Endothelial cell of hepatic sinusoid (primary cell): Measurements from ENCODE around the gene PPHLN1.
"Not testable (repeated sequence)": the region's sequence is repeated elsewhere in the genome, so short reads cannot be mapped to it uniquely, and the experiment has no call there.

Source experiments
- in situ Hi-C: cut with HindIII; loops from 2 replicates; pipeline ENCODE4 v1.10.0; 2017; ENCODE audit warnings: low sequenced_read_pairs

The PPHLN1 gene

DNA sequence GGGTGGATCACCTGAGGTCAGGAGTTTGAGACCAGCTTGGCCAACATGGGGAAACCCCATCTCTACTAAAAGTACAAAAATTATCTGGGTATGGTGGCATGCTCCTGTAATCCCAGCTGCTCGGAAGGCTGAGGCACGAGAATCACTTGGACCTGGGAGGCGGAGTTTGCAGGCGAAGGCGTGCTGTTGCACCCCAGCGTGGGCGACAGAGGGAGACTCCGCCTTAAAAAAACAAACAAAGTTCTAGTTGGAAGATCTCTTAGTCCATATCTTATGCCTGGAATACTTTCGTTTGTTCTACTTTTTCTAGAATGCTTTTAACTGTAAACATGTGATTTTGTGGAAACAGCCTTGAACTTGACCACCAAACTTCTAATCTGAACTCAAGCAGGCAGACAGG is 38.7 kb downstream of the PPHLN1 start:
- in situ Hi-C loops, result no loop called here

GRCh38 chr12:42365486-42365885 is 39.5 kb downstream of the PPHLN1 start:
- in situ Hi-C loops, result no loop called here

GRCh38 chr12:42370013-42370412 is 44.0 kb downstream of the PPHLN1 start:
- in situ Hi-C loops, result no loop called here

DNA sequence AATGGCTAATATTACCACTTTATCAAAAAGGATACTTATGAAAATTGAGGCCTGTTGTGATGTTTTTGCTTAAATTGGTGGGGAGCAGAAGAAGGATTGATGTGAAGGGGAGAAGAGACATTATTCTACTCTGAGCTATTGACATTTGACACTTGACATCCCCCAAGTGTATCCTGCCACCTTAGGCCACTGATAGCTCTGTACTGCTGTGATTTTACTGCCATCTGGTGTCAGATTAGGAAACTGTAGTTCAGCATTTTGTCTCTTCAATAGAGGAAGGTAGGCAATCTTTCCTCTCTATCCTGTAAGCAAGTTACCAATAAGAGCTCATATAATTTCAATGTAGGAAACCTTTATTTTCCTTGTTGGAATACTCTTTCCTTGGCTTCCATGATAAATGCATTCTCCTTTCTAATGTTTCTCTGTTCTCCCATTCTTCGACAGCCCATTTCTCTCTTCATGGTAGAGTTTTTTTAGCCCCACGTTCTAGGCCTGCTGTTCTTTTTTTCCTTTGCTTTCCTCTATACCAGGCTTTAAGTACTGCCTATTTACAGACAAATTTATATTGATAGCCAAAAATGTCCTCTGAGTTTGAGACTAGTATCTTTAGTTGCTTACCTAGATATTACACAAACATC is 46.3 kb downstream of the PPHLN1 start:
- in situ Hi-C loops, result no loop called here

- in situ Hi-C loops, result no loop called here
Observed at GRCh38 chr12:42373669-42374068, 47.7 kb downstream of the PPHLN1 start.

DNA sequence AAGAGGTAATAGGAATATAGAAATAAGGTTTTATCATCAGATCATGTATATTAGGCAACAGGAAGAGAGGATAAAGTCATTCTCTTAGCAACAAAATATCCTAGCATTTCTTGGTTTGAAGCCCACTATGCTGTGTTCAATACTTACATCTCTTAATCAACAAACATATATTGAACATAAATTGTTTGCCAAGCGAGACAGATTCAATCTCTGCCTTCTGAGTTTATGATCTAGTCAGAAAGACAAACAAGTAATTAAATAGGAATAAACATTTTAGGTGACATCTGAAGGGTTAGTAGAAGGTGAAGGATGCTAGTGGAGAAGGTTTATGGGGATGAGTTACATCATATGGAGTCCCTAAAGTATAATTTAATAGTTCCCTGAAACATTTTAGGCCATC is 54.8 kb downstream of the PPHLN1 start:
- in situ Hi-C loops, result no loop called here

DNA sequence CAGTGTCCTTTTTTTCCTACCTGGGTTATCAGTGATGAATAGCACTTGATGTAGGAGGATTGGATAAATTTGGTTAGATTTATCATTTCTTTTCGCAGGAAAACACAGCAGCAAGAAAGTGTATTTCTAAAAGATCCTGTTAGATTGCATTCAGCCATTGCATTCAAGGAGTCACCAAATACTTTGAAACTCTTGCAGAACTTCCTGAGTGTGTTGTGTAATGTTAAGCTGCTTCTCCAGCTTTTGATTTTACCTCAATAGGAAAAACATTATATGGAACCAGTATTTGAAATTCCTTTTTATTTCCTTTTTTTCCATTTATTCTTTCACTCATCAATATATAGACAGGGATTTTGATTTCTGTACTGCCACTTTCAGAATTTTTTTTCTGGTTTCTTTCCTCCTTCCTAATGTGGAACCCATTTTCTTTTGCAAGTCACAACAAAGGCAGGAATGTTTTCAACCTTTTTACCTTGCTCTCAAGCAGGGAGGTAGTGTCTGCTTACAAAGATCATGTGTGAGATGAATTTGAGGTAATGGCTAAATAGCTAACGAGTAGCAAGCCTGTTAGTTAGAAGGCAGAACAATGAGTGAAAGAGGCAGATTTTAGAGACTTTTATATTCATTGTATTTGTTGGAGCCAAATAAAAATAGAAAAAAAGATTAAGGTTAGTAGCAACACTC is 56.2 kb downstream of the PPHLN1 start:
- in situ Hi-C loops, result no loop called here

- in situ Hi-C loops, result no loop called here
Observed at GRCh38 chr12:42385326-42385841, 59.4 kb downstream of the PPHLN1 start.

- in situ Hi-C loops, result no loop called here
Observed at GRCh38 chr12:42386308-42386707, 60.3 kb downstream of the PPHLN1 start.

- in situ Hi-C loops, result not testable (repeated sequence)
Observed at GRCh38 chr12:42388086-42388485, 62.1 kb downstream of the PPHLN1 start.

DNA sequence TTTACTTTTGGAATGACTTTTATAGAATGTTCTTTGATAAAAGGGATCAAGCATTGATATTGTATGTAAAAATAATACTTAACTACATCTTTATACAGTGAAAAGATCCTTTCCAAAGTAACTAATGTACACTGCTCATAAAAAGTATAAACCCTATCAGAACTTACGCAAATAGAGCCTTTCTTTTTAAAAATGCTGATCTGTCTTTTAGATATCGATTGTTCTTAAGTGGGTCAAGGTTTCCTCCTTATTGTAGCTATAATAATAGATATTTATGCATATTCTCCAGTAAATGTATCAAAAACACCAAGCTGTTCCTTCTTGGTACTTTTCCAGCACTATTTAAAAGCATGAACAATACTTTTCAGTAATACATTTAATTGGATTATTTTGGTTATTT is 68.5 kb downstream of the PPHLN1 start:
- in situ Hi-C loops, result loop anchor here (5.0 kb wide), 1 partner anchor 73 kb away; no protein-coding TSS in a partner anchor

DNA sequence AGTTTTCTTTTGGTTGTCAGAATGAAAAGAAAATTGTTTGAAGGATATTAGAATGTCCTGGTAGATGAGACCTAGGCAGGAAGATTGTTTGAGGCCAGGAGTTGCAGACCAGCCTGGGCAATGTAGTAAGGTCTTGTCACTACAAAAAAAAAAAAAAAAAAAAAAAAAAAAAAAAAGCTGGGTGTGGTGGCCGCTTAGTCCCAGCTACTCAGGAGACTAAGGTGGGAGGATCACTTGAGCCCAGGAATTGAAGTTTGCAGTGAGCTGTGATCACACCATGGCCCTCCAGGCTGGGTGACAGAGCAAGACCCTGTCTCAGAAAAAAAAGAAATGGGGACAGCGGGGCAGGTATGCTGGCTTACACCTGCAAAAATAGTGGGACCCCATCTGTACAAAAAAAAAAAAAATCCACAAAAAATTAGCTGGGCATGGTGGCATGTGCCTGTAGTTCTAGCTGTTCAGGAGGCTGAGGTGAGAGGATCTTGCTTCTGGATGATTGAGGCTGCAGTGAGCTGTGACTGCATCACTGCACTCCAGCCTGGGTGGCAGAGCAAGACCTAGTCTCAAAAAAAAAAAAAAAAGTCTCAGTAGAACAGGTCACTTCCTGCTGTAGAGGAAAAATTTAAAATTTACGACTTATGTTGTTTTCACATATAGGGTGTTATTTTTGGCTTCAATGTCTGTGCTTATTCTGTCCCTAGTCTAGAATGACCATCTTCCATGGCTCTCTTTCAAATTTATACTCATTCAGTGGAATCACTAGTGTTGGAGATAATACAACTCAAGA is 70.7 kb downstream of the PPHLN1 start:
- in situ Hi-C loops, result no loop called here

GRCh38 chr12:42402821-42403411 is 76.9 kb downstream of the PPHLN1 start:
- in situ Hi-C loops, result no loop called here

- in situ Hi-C loops, result no loop called here
Observed at GRCh38 chr12:42407306-42407705, 81.3 kb downstream of the PPHLN1 start.

DNA sequence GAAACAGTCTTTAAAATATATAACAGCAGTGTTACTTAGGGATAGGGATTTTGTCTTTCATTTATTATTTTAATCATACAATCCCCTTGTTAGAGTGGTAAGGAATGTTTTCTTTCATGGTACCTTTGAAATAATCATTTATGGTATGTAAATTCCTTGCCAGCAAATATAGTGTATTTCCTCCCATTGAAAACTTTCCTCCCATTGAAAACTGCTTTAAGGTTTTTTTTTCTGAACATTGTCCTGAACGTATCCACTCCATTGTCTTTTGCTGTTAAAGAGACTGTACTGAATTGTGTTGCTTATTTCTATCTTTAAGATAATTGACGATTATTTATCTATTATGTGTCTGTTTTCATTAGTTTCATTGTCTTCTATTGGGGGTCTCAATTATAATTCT is 83.5 kb downstream of the PPHLN1 start:
- in situ Hi-C loops, result no loop called here

GRCh38 chr12:42410340-42410739 is 84.4 kb downstream of the PPHLN1 start:
- in situ Hi-C loops, result no loop called here

DNA sequence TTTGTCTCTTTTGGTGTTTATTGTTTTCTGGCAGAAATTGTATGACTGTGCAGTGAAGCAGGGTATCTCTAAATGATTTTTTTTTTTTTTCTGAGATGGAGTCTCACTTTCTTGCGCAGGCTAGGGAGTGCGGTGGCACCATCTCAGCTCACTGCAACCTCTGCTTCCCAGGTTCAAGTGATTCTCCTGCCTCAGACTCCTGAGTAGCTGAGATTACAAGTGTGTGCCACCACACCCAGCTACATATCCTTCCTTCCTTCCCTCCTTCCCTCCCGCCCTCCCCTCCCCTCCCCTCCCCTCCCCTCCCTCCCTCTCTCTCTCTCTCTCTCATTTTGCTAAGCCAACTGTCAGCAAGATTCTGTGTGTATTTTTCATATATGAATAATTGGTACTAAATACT is 94.4 kb downstream of the PPHLN1 start:
- in situ Hi-C loops, result no loop called here

GRCh38 chr12:42421844-42422779 is 96.1 kb downstream of the PPHLN1 start:
- in situ Hi-C loops, result no loop called here

DNA sequence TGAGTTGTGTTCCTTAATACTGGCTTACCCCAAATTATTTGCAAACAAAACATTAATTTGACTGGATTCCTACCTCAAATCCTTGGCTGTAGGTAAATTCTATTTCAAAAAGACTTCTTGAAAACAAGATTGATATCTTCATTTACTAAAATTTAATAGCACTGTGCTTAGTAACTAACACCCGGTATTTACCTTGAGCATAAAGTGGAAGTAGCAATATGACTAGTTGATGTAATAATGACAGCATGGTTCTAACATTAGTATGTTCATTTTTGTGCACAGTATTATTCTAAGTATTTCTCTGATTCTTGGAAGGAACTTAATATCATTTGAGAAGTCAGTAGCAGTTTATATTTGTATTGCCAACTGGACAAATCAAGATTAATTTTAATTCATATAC is 96.8 kb downstream of the PPHLN1 start:
- in situ Hi-C loops, result no loop called here

GRCh38 chr12:42426746-42427145 is 100.8 kb downstream of the PPHLN1 start:
- in situ Hi-C loops, result no loop called here
